IMR-90 (cell line): Measurements from ENCODE around the gene KNCN. TPM values are rescaled to one million over a fixed set of nuclear protein-coding genes. Genes with fewer than 3 reads are reported as not detected.

ENCODE experiments used
- ATAC-seq: fragments of 200-7000 bp; cut with Tn5 transposase; 2 replicates; pipeline ENCODE4 v1.9.1; 2020; ENCODE audit warnings: low read depth, mild to moderate bottlenecking, moderate library complexity
- BruUV-seq: library from RNA; stranded (reverse); fragments of 400-500 nt; replicated peaks from 2 replicates; lab custom pipeline; 2021; lab: Mats Ljungman, UMichigan
- CTCF ChIA-PET: fragments of 300-600 bp; formaldehyde crosslinking; extraction: SDS; loops from one replicate; lab custom pipeline; 2021; ENCODE audit warnings: antibody characterized with exemption; lab: Yijun Ruan, JAX
- POLR2A ChIA-PET: fragments of 300-600 bp; sonication (Branson Sonifier 250); formaldehyde crosslinking; loops from one replicate; lab custom pipeline; 2022; ENCODE audit warnings: antibody characterized with exemption; ENCODE audit not compliant: unreplicated experiment; lab: Charles Lee
- DNase-seq: peaks from one replicate; pipeline ENCODE4 v3.0.0; 2013
- H2AFZ ChIP-seq: replicated peaks from 2 replicates; pipeline ENCODE3; 2013; ENCODE audit warnings: low read length, mild to moderate bottlenecking; ENCODE audit not compliant: poor library complexity
- H2AK5ac ChIP-seq: 2 replicates; pipeline ENCODE4 v1.6.1; 2013; ENCODE audit warnings: low read depth, low read length, inconsistent platforms
- H2AK9ac ChIP-seq: replicated peaks from 2 replicates; pipeline ENCODE3; 2013; ENCODE audit warnings: mild to moderate bottlenecking, low read depth, low read length, moderate library complexity; ENCODE audit not compliant: poor library complexity
- H2BK120ac ChIP-seq: 2 replicates; pipeline ENCODE4 v1.6.1; 2013; ENCODE audit warnings: low read depth, low read length, inconsistent platforms
- H2BK15ac ChIP-seq: 3 replicates; pipeline ENCODE4 v1.6.1; 2013; ENCODE audit warnings: low read depth, low read length, inconsistent platforms
- H2BK20ac ChIP-seq: 2 replicates; pipeline ENCODE4 v1.6.1; 2013; ENCODE audit warnings: low read depth, mild to moderate bottlenecking, inconsistent platforms, low read length, moderate library complexity
- H2BK5ac ChIP-seq: 2 replicates; pipeline ENCODE4 v1.6.1; 2013; ENCODE audit warnings: mild to moderate bottlenecking, low read depth, low read length, inconsistent platforms; ENCODE audit not compliant: poor library complexity, severe bottlenecking
- H3K14ac ChIP-seq: replicated peaks from 2 replicates; pipeline ENCODE4 v1.6.1; 2013; ENCODE audit warnings: low read depth, low read length, inconsistent platforms
- H3K18ac ChIP-seq: 2 replicates; pipeline ENCODE4 v1.6.1; 2013; ENCODE audit warnings: low read depth, low read length, control low read depth
- H3K23ac ChIP-seq: 2 replicates; pipeline ENCODE4 v1.6.1; 2013; ENCODE audit warnings: low read depth, low read length, inconsistent platforms
- H3K27ac ChIP-seq: 2 replicates; pipeline ENCODE4 v1.5.1; 2013; ENCODE audit warnings: mild to moderate bottlenecking, control low read depth, low read length; ENCODE audit not compliant: insufficient read depth
- H3K27me3 ChIP-seq: 2 replicates; pipeline ENCODE4 v1.6.1; 2013; ENCODE audit warnings: low read length; ENCODE audit not compliant: control insufficient read depth, insufficient read depth
- H3K36me3 ChIP-seq: 2 replicates; pipeline ENCODE4 v1.6.1; 2013; ENCODE audit warnings: low read length, mixed read lengths; ENCODE audit not compliant: control insufficient read depth, insufficient read depth
- H3K4ac ChIP-seq: 2 replicates; pipeline ENCODE4 v1.6.1; 2013; ENCODE audit warnings: low read depth, low read length, inconsistent platforms
- H3K4me1 ChIP-seq: 2 replicates; pipeline ENCODE4 v1.6.1; 2013; ENCODE audit warnings: low read length, mixed read lengths; ENCODE audit not compliant: control insufficient read depth, insufficient read depth
- H3K4me2 ChIP-seq: 2 replicates; pipeline ENCODE4 v1.6.1; 2013; ENCODE audit warnings: low read depth, mild to moderate bottlenecking, control low read depth, low read length, moderate library complexity
- H3K4me3 ChIP-seq: 2 replicates; pipeline ENCODE4 v1.5.1; 2013; ENCODE audit warnings: low read depth, mild to moderate bottlenecking, control low read depth, low read length, moderate library complexity; ENCODE audit not compliant: insufficient read depth
- H3K56ac ChIP-seq: 2 replicates; pipeline ENCODE4 v1.6.1; 2013; ENCODE audit warnings: low read length, inconsistent platforms; ENCODE audit not compliant: insufficient read depth; ENCODE audit errors: extremely low read depth
- H3K79me1 ChIP-seq, 2 experiments: 2 replicates each; pipeline ENCODE4 v1.6.1; 2013; ENCODE audit warnings: low read length in 2 of 2, inconsistent platforms in 1 of 2, low read depth in 1 of 2
- H3K9ac ChIP-seq: 2 replicates; pipeline ENCODE4 v1.6.1; 2013; ENCODE audit warnings: low read depth, low read length, control low read depth
- H3K9me1 ChIP-seq: 2 replicates; pipeline ENCODE4 v1.6.1; 2013; ENCODE audit warnings: low read length, inconsistent platforms; ENCODE audit not compliant: insufficient read depth
- H3K9me3 ChIP-seq: 2 replicates; pipeline ENCODE4 v1.6.1; 2013; ENCODE audit warnings: low read length; ENCODE audit not compliant: control insufficient read depth, insufficient read depth
- H4K20me1 ChIP-seq: 2 replicates; pipeline ENCODE4 v1.6.1; 2013; ENCODE audit warnings: low read length, inconsistent platforms; ENCODE audit not compliant: insufficient read depth
- H4K5ac ChIP-seq: 2 replicates; pipeline ENCODE4 v1.6.1; 2013; ENCODE audit warnings: mild to moderate bottlenecking, low read depth, low read length, control low read depth
- H4K8ac ChIP-seq, 2 experiments: 2 replicates each; pipeline ENCODE4 v1.6.1; 2013; ENCODE audit warnings: low read depth in 2 of 2, low read length in 2 of 2, control low read depth in 1 of 2, inconsistent platforms in 1 of 2
- H4K91ac ChIP-seq: 2 replicates; pipeline ENCODE4 v1.6.1; 2013; ENCODE audit warnings: low read depth, low read length, inconsistent platforms; ENCODE audit not compliant: insufficient read depth
- BHLHE40 ChIP-seq: fragments of 150-350 bp; IDR thresholded peaks from 2 replicates; pipeline ENCODE4 v1.6.1; 2016; ENCODE audit warnings: mild to moderate bottlenecking, low read depth, low read length
- CEBPB ChIP-seq: IDR thresholded peaks from 2 replicates; pipeline ENCODE4 v1.6.1; 2012; ENCODE audit warnings: low read depth, low read length, improper control_type of control experiment
- CHD1 ChIP-seq: IDR thresholded peaks from 2 replicates; pipeline ENCODE4 v1.6.1; 2012; ENCODE audit warnings: low read depth, low read length, improper control_type of control experiment
- CTCF ChIP-seq: conservative IDR thresholded peaks from 2 replicates; pipeline ENCODE4 v1.5.1; 2012; ENCODE audit warnings: mild to moderate bottlenecking, low read depth, low read length, improper control_type of control experiment
- ELK1 ChIP-seq: fragments of 150-350 bp; IDR thresholded peaks from 2 replicates; pipeline ENCODE4 v1.6.1; 2016; ENCODE audit warnings: low read depth, mild to moderate bottlenecking, low read length, moderate library complexity, borderline replicate concordance
- FOS ChIP-seq: fragments of 150-350 bp; IDR thresholded peaks from 2 replicates; pipeline ENCODE4 v1.6.1; 2016; ENCODE audit warnings: low read depth, low read length
- MAFK ChIP-seq: IDR thresholded peaks from 2 replicates; pipeline ENCODE4 v1.6.1; 2012; ENCODE audit warnings: low read depth, low read length, improper control_type of control experiment
- MAZ ChIP-seq: IDR thresholded peaks from 2 replicates; pipeline ENCODE4 v1.6.1; 2012; ENCODE audit warnings: low read depth, mild to moderate bottlenecking, low read length, improper control_type of control experiment, moderate library complexity, borderline replicate concordance
- MXI1 ChIP-seq: IDR thresholded peaks from 2 replicates; pipeline ENCODE4 v1.6.1; 2012; ENCODE audit warnings: low read depth, mild to moderate bottlenecking, low read length, moderate library complexity, borderline replicate concordance
- NFE2L2 ChIP-seq: fragments of 150-350 bp; IDR thresholded peaks from 2 replicates; pipeline ENCODE4 v1.6.1; 2016; ENCODE audit warnings: low read depth, mild to moderate bottlenecking, low read length
- POLR2A ChIP-seq: IDR thresholded peaks from 2 replicates; pipeline ENCODE4 v1.6.1; 2012; ENCODE audit warnings: mild to moderate bottlenecking, low read depth, low read length
- RAD21 ChIP-seq: IDR thresholded peaks from 2 replicates; pipeline ENCODE4 v1.6.1; 2012; ENCODE audit warnings: low read length, improper control_type of control experiment
- RCOR1 ChIP-seq: IDR thresholded peaks from 2 replicates; pipeline ENCODE4 v1.6.1; 2012; ENCODE audit warnings: mild to moderate bottlenecking, low read length, improper control_type of control experiment; ENCODE audit not compliant: insufficient replicate concordance
- RFX5 ChIP-seq: IDR thresholded peaks from 2 replicates; pipeline ENCODE4 v1.8.0; 2012; ENCODE audit warnings: low read depth, mild to moderate bottlenecking, low read length, moderate library complexity
- SMC3 ChIP-seq: fragments of 150-350 bp; IDR thresholded peaks from 2 replicates; pipeline ENCODE4 v1.6.1; 2016; ENCODE audit warnings: low read depth, mild to moderate bottlenecking, antibody characterized with exemption, low read length, moderate library complexity
- USF2 ChIP-seq: fragments of 150-350 bp; IDR thresholded peaks from 2 replicates; pipeline ENCODE4 v1.6.1; 2017; ENCODE audit warnings: mild to moderate bottlenecking, antibody characterized with exemption, low read length, low read depth
- WGBS, 2 experiments: methylation state at CpG; one replicate each; pipeline versions ENCODE4 v1.1.5 to v1.1.7; 2013; ENCODE audit warnings: missing lambda C conversion rate in 2 of 2; ENCODE audit not compliant: insufficient read length in 1 of 2; ENCODE audit errors: extremely low coverage in 2 of 2; 5-methylcytosine and 5-hydroxymethylcytosine counted together
- dilution Hi-C: fragments of 300-500 bp; cut with HindIII; formaldehyde crosslinking; loops from one replicate; pipeline ENCODE4 v1.14.3; 2018; ENCODE audit warnings: low sequenced_read_pairs; ENCODE audit not compliant: unreplicated experiment
- in situ Hi-C: fragments of 300-500 bp; cut with MboI; formaldehyde crosslinking; loops from 3 replicates; pipeline ENCODE4 v1.14.3; 2019; ENCODE audit warnings: low sequenced_read_pairs, inconsistent platforms, mixed read lengths
- intact Hi-C: fragments of 100-400 bp; cut with micrococcal nuclease; formaldehyde crosslinking; loops from 2 replicates; pipeline ENCODE4 v1.10.0; 2022
- polyA plus RNA-seq, 3 experiments: library from polyadenylated mRNA; depleted of rRNA; stranded (reverse); fragments of >200 nt; gene quantifications; 2 replicates each; pipeline ENCODE4 v1.2.3, GENCODE V29; 2012; ENCODE audit warnings: low replicate concordance in 1 of 3
- total RNA-seq: library from RNA; depleted of rRNA; stranded (reverse); fragments of >200 nt; gene quantifications from 2 replicates; pipeline ENCODE4 v1.2.3, GENCODE V29; 2012

The KNCN gene
- total and polyA plus RNA-seq, 2 of the 4 experiments (the other 2 are of a cell fraction): not detected

DNA sequence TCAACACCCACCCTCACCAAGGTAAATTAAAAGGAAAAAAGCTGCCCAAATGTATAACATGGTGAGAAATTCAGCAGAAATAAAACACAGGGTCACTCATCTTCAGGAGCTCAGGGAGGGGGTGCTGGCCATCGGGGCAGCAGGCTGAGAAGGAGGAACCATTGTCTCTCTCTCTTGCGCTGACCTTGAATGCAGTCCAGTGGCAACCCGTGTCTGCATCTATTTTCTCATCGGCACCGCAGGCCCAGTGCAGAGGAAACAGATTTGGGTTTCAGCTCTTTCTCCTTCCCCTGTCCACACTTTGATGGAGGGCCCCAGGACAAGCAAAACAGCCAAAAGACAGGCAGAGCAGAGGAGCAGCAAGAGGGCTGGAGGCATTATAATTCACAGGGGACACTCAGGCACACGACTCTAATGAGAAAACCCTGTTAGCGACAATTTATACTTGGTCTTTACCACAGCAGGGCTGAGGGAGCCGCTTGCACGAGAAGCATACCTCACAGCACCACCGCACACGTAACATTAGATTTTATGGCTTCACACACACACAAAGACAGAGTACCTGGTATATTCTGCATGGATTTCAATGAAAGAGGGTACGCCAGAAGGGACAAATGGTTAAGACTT, 34.0 kb upstream of the KNCN start:
- CTCF ChIA-PET: no interaction called here
- Histone ChIP-seq H4K91ac (no peak overlapping the region), H4K5ac (no peak overlapping the region), H2AK9ac (no peak overlapping the region), H3K23ac (no peak overlapping the region), H3K4me3 (no peak overlapping the region), H2BK20ac (no peak overlapping the region), H3K9me3 (no peaks in the 10 kb centered on the region), H3K27me3 (no peaks in the 10 kb centered on the region), H2BK15ac (no peak overlapping the region), H2BK120ac (no peak overlapping the region), H3K56ac (no peak overlapping the region), H2AK5ac (no peak overlapping the region), H3K27ac (no peak overlapping the region), H3K4me1 (no peaks in the 10 kb centered on the region), H3K79me1 (peaks cover 0 to 3% of the 10 kb centered on the region in 2 experiments; a peak in 2 of 4 replicates), H3K18ac (no peak overlapping the region), H2BK5ac (no peak overlapping the region), H3K14ac (no peak overlapping the region), H3K4me2 (no peak overlapping the region), H3K9ac (no peak overlapping the region), H3K9me1 (peaks cover 6% of the 10 kb centered on the region), H4K8ac (no peak overlapping the region), H3K36me3 (peaks cover 55% of the 10 kb centered on the region), H3K4ac (no peak overlapping the region), H4K20me1 (no peaks in the 10 kb centered on the region; the same call in 1 of the 2 replicates), H2AFZ (no peak overlapping the region)
- TF ChIP-seq MXI1: no peak
- TF ChIP-seq BHLHE40: no peak
- no peak for TF ChIP-seq SMC3
- TF ChIP-seq RCOR1: no peak
- TF ChIP-seq CHD1: no peak
- TF ChIP-seq MAZ: no peak
- no peak for TF ChIP-seq RAD21
- no peak for TF ChIP-seq RFX5
- TF ChIP-seq FOS: no peak
- TF ChIP-seq POLR2A: no peak
- TF ChIP-seq USF2: no peak
- TF ChIP-seq ELK1: no peak
- TF ChIP-seq MAFK: no peak
- no peak for TF ChIP-seq NFE2L2
- TF ChIP-seq CEBPB: no peak
- TF ChIP-seq CTCF: no peak
- BruUV-seq: no TSS peak
- POLR2A ChIA-PET: no interaction called here
- intact Hi-C loops (no loop called here), dilution Hi-C loops (no loop called here), in situ Hi-C loops (no loop called here)
- DNase-seq: no peak
- ATAC-seq: no peak
- 57% methylated on average over 1 of the region's 12 CpGs; no CpG with 5 or more reads in 1 of the 2 experiments for WGBS, 2 experiments
